ENCODE data around the gene AMN. TPM values are rescaled to one million over a fixed set of nuclear protein-coding genes. Genes with fewer than 3 reads are reported as not detected.
A peak's percentile ranks its signal among the peaks of the same experiment; 100 is the strongest.
"Not testable (repeated sequence)": the region's sequence is repeated elsewhere in the genome, so short reads cannot be mapped to it uniquely, and the experiment has no call there.

AMN gene
- total RNA-seq, 3 donors from 2014 or later = 128 to 486 (median 198) TPM

- no peak for TF ChIP-seq CTCF (IDR thresholded peaks at IDR 0.05)
- intact Hi-C loops (cut with DNase I, micrococcal nuclease) = no loop called here
- Histone ChIP-seq H3K4me1 (ENCODE audit: low read depth) (no peaks in the 10 kb centered on the region), H3K9me3 (no peaks in the 10 kb centered on the region), H3K36me3 (ENCODE audit: low read depth) (no peaks in the 10 kb centered on the region), H3K4me3 (no peak overlapping the region)
- DNase-seq = no peak
- no peak for ATAC-seq
These were observed 29.8 kb upstream of the AMN start for GRCh38 chr14:102892651-102893050.

- ATAC-seq (peak; percentile 74), DNase-seq (peak in 2 of 3 donors; percentile 54 to 55)
- H3K4me3 ChIP-seq = no peak overlapping the region
- H3K36me3 ChIP-seq (ENCODE audit: low read depth) = no peaks in the 10 kb centered on the region
- TF ChIP-seq CTCF (IDR thresholded peaks at IDR 0.05) = no peak
- no peaks in the 10 kb centered on the region for H3K9me3 ChIP-seq
- intact Hi-C loops (cut with DNase I, micrococcal nuclease) = no loop called here
- H3K4me1 ChIP-seq (ENCODE audit: low read depth) = no peaks in the 10 kb centered on the region
These were observed 29.0 kb upstream of the AMN start for GRCh38 chr14:102893452-102893851.

GRCh38 chr14:102896735-102897134, 25.7 kb upstream of the AMN start:
- H3K4me1 ChIP-seq (ENCODE audit: low read depth); H3K36me3 ChIP-seq (ENCODE audit: low read depth); DNase-seq; ATAC-seq; H3K4me3 ChIP-seq; intact Hi-C loops (cut with DNase I, micrococcal nuclease); H3K9me3 ChIP-seq: not testable (repeated sequence)

GRCh38 chr14:102897299-102898027, 25.0 kb upstream of the AMN start:
- H3K4me3 ChIP-seq = no peak overlapping the region
- no peaks in the 10 kb centered on the region for H3K9me3 ChIP-seq
- no peaks in the 10 kb centered on the region for H3K4me1 ChIP-seq (ENCODE audit: low read depth)
- no peak for TF ChIP-seq CTCF (IDR thresholded peaks at IDR 0.05)
- DNase-seq = no peak
- intact Hi-C loops (cut with DNase I, micrococcal nuclease) = no loop called here
- H3K36me3 ChIP-seq (ENCODE audit: low read depth) = no peaks in the 10 kb centered on the region
- ATAC-seq = no peak

- DNase-seq (no peak), ATAC-seq (no peak)
- Histone ChIP-seq H3K4me1 (ENCODE audit: low read depth) (no peaks in the 10 kb centered on the region), H3K36me3 (ENCODE audit: low read depth) (no peaks in the 10 kb centered on the region), H3K9me3 (no peaks in the 10 kb centered on the region), H3K4me3 (no peak overlapping the region)
- TF ChIP-seq CTCF (IDR thresholded peaks at IDR 0.05) = no peak
- intact Hi-C loops (cut with DNase I, micrococcal nuclease) = no loop called here
These were observed 24.2 kb upstream of the AMN start for GRCh38 chr14:102898298-102898697.

- peak; percentile 16 for ATAC-seq
- no peaks in the 10 kb centered on the region for H3K9me3 ChIP-seq
- no peaks in the 10 kb centered on the region for H3K4me1 ChIP-seq (ENCODE audit: low read depth)
- H3K36me3 ChIP-seq (ENCODE audit: low read depth) = no peaks in the 10 kb centered on the region
- TF ChIP-seq CTCF (IDR thresholded peaks at IDR 0.05) = no peak
- no peak for DNase-seq
- intact Hi-C loops (cut with DNase I, micrococcal nuclease) = no loop called here
- H3K4me3 ChIP-seq = no peak overlapping the region
These were observed 23.5 kb upstream of the AMN start for GRCh38 chr14:102898776-102899515.
